ENCODE results near the gene KRTAP5-6. TPM values are rescaled to one million over a fixed set of nuclear protein-coding genes. Genes with fewer than 3 reads are reported as not detected.

KRTAP5-6 gene
- total RNA-seq, 1 experiment from 2014 or later = not detected

DNA sequence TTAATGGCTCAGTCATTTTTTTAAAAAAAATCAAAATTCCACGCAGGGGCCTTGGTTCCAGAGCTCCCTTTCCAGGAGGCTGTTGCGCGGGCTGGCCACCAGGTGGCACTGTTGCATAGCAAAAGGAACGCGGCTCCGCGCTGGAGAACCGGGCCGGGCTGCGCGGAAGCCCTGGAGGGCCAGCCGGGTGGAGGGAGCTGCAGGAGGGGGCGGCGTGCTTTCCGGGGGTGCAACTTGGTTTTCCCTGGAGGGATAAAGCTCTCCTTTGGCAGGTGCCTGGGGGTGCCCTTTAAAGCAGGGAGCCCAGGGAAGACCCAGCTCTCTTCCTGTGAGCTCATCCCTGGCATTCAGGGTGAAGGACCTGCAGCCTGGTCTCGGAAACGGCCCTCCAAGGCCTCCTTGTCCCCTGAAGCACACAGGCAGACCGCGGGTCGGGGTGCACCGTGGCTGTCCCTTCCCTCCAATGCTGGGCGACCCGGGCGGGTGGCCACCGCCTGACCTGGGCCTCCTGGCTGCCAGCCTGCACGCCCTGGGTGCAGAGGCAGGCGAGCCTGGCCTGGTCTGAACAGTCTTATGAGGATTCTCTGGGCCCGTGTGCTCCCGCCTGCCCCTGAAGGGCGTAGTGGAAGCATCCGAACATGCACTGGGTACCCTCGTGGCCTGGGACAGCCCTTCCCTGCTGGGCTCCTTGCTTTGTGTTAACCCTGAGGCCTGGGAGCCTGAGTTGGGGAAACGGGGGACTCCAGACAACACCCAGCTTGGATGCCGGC is 44.0 kb upstream of the KRTAP5-6 start:
- Histone ChIP-seq H3K4me2 (ENCODE audit: low read length) (peak overlapping the region; percentile 32; the same call in 1 of the 2 replicates), H2AFZ (ENCODE audit: low read depth, low read length, poor library complexity, severe bottlenecking) (no peak overlapping the region), H3K4me3 (replicated peaks in 1 of 2; ENCODE audit: low read depth in 1 of 2, low read length in 2 of 2) (no peak overlapping the region), H3K9me2 (ENCODE audit: insufficient read depth) (no peaks in the 10 kb centered on the region), H3K9me3 (ENCODE audit: control insufficient read depth in 1 of 2, insufficient read depth in 1 of 2, low read depth in 1 of 2, low read length in 2 of 2) (no peaks in the 10 kb centered on the region), H3K27ac (ENCODE audit: low read depth, low read length) (no peak overlapping the region), H3K36me3 (ENCODE audit: control insufficient read depth in 1 of 2, insufficient read depth in 2 of 2, low read length in 2 of 2) (no peaks in the 10 kb centered on the region), H4K20me1 (ENCODE audit: insufficient read depth) (no peaks in the 10 kb centered on the region), H3K79me2 (ENCODE audit: insufficient read depth, low read length) (no peaks in the 10 kb centered on the region), H3K9ac (ENCODE audit: low read length) (no peak overlapping the region), H3K27me3 (ENCODE audit: insufficient read depth, low read length) (no peaks in the 10 kb centered on the region), H3K4me1 (ENCODE audit: control insufficient read depth in 1 of 2, insufficient read depth in 2 of 2, low read length in 2 of 2) (peaks cover 0 to 7% of the 10 kb centered on the region in 2 experiments; a peak in 3 of 4 replicates)
- CTCF ChIA-PET = interaction anchor here (0.7 to 2.4 kb wide), 31 partner anchors 9 to 533 kb away, joined by 3 to 129 read pairs (median 5); partner anchors contain the start of genes H19, MRPL23 and SYT8
- RAD21 ChIA-PET (ENCODE audit: low non-redundant PET in 1 of 2, low total read pairs in 2 of 2, uncharacterized antibody in 2 of 2, unreplicated experiment in 2 of 2) = interaction anchor here (0.6 to 1.3 kb wide), 19 partner anchors 41 to 503 kb away, joined by 3 to 26 read pairs (median 4); no protein-coding TSS in a partner anchor
- peak; percentile 95 for ATAC-seq
- intact Hi-C loops (cut with micrococcal nuclease) = loop anchor here (1.0 to 5.0 kb wide), 4 partner anchors 40 to 499 kb away; no protein-coding TSS in a partner anchor
- POLR2A ChIA-PET = interaction anchor here (1.0 to 1.2 kb wide), 3 partner anchors 174 to 181 kb away, joined by 3 to 6 read pairs (median 5); no protein-coding TSS in a partner anchor
- no peak for DNase-seq (ENCODE audit: low read depth, low spot score)
- TF ChIP-seq EGR1 (IDR thresholded peaks at IDR 0.05; ENCODE audit: low read depth) = no peak
- no peak for TF ChIP-seq ZFX (IDR thresholded peaks at IDR 0.05)
- TF ChIP-seq ZNF274 (IDR thresholded peaks at IDR 0.05; ENCODE audit: low read depth, low read length) = no peak
- TF ChIP-seq CEBPB (IDR thresholded peaks at IDR 0.05; ENCODE audit: low read depth) = no peak
- TF ChIP-seq TCF7L2 (IDR thresholded peaks at IDR 0.05; ENCODE audit: borderline replicate concordance, extremely low read depth, insufficient read depth, insufficient read length) = no peak
- TF ChIP-seq, protein P1, sequence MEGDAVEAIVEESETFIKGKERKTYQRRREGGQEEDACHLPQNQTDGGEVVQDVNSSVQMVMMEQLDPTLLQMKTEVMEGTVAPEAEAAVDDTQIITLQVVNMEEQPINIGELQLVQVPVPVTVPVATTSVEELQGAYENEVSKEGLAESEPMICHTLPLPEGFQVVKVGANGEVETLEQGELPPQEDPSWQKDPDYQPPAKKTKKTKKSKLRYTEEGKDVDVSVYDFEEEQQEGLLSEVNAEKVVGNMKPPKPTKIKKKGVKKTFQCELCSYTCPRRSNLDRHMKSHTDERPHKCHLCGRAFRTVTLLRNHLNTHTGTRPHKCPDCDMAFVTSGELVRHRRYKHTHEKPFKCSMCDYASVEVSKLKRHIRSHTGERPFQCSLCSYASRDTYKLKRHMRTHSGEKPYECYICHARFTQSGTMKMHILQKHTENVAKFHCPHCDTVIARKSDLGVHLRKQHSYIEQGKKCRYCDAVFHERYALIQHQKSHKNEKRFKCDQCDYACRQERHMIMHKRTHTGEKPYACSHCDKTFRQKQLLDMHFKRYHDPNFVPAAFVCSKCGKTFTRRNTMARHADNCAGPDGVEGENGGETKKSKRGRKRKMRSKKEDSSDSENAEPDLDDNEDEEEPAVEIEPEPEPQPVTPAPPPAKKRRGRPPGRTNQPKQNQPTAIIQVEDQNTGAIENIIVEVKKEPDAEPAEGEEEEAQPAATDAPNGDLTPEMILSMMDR (IDR thresholded peaks at IDR 0.05 in 2 of 3, conservative IDR thresholded peaks at IDR 0.05 in 1 of 3; ENCODE audit: borderline replicate concordance in 1 of 3, insufficient read depth in 1 of 3, low read depth in 2 of 3, low read length in 2 of 3) = peak; percentile 92 to 95 (median 93)
- peak; percentile 97 for TF ChIP-seq RAD21 (IDR thresholded peaks at IDR 0.05; ENCODE audit: low read depth)
- TF ChIP-seq JUND (IDR thresholded peaks at IDR 0.05) = no peak
- no peak for TF ChIP-seq SP1 (IDR thresholded peaks at IDR 0.05; ENCODE audit: low read depth)
- no peak for TF ChIP-seq FOSL1 (IDR thresholded peaks at IDR 0.05; ENCODE audit: low read depth)
- TF ChIP-seq SRF (IDR thresholded peaks at IDR 0.05; ENCODE audit: low read depth) = no peak
- TF ChIP-seq ELF1 (IDR thresholded peaks at IDR 0.05; ENCODE audit: borderline replicate concordance, low read depth) = no peak
- BruUV-seq (replicated peaks) = no TSS peak
